IPS DF 19.7 (cell line): ENCODE results near the gene KCTD17.

Experiments used
- DNase-seq: peaks from one replicate; pipeline ENCODE4 v3.0.0-alpha.2; 2013; ENCODE audit warnings: low read depth, low spot score

The KCTD17 gene

DNA sequence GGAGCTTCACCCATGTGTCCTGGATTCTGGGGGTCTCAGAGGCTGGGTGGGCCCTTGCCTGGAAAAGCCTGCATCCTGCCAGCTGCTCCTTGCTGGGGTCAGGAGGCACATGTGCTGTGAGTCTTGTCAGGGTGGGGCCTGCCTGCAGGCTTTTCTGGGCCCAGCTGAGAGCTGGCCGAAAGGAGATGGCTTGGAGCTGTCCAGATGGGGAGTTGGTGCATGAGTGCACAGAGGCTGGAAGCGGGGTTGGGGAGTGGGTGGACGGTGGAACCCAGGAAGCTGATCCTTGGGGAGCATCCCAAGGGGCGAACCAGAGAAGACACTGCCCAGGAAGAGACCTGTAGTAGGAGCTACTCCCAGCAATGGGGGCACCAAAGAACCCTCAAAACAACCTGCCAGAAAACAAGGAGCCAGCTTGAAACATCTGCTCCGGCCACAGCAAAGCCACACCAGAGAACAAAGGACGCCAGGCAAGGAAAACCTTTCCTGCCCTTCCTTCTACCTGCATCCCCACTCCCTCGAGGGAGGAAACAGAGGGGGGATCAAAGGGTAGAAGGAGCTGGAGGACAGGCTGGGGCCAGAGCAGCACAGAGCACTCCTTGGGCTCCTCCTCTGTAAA, 8.2 kb upstream of the KCTD17 start:
- DNase-seq, result no peak

DNA sequence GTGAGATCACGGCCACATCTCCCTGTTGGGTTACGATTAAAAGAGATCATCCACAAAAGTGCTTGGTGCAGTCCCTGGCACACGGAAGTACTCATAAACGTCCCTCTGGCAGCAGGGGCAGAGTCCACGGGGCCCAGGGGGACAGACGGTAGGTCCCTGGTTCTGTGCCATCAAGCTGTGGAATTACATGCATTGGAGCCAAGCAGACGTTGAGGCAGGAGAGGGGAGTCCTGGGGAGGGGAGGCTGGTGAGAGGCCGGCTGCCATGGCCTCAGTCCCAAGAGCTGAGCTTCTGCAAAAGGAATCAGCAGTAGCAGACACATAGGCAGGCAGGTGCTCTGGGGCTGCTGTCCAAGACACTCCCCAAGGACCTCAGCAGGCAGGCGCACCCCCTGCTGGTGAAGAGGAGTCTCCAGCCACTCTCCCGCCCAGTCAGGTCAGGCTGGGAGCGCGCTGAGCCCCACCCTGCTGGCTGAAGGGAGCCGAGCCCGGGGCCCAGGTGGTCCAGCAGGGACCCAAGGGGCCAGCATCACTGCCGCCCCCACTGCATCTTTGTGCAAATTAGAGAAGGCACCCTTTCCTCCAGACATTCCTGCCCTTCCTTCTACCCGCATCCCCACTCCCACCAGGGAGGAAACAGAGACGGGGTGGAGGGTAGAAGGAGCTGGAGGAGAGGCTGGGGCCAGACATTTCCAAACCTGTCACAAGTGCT, 7.6 kb upstream of the KCTD17 start:
- DNase-seq, result no peak

DNA sequence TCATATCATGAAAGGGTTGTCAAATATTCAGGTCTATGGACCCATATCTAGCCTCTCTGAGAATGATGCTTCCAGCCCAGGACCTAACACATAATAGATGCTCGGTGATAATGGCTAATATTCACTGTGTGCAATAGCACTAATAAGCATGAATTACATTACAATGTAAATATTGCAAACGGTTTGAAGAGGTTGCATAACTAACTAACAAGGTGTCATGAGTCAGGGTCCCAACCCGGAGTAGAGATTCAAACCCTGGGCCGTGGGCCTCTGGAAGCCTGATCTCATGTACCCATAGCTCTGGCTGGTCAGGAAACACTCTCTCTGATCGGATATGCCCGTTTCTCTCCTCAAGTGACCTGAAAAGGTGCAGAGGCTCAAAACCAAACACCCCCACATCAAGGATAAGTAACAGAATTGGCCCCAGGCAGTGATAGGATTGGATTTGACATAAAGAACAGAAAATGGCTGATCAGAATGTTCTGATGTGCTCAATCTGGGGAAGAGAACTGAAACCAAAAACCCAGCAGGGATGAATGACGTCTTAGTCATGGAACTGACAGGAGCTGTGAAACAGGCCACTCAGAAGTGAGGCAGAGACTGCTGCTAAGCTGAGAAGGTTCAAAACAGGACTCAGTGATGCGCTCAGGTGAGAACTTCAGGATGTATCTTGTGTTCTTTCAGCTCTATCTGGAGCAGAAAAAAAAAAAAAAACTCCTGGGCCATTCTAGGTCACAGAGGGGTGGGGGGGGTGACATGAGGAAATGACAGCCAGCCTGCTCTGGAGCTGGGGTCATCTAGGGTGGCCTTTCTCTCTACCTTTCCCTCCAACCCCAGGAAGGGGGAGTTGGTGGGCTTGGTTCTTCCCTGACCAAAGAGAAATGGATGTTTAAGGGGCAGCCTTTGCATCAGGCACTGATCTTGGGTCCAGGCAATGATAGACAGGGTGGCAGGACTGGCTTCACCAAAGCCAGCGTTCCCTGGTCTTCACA, 6.6 kb upstream of the KCTD17 start:
- no peak for DNase-seq

DNA sequence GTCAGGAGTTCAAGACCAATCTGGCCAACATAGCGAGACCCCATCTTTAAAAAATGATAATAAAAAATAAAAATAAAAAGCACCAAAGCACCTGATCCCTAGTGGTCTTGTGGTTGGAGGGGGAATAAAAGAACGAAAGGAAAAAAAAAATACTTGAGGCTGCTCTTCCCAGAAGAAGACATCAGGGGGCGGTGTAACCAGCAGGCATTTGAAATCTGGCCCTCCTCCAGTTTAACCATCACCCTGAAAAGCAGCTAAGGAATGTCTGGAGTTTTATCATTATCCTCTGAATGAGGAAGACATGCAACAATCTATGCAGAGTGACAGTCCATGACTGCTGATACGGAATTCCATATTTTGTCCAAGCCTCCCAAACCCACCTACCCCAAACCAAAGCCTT, 5.6 kb upstream of the KCTD17 start:
- no peak for DNase-seq

DNA sequence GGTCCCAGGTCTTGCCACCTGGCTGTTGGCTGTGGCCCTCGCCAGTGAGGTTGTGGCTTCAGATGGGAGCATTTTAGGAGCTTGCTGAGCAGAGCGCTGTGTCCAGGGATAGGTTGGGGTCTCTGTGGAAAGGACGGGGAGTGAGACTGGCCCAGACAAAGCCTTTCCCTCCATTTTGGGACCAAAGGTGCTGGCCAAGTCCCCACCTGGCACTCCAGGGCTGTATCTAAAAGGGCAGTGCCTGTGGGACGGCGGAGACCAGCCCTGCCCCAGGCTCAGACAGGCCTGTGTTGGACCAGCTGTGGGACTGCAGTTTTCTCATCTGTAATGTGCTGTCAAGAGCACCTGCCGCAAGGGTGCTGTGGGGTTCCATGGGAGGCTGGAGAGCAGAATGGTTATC, 5.0 kb upstream of the KCTD17 start:
- DNase-seq, result no peak

DNA sequence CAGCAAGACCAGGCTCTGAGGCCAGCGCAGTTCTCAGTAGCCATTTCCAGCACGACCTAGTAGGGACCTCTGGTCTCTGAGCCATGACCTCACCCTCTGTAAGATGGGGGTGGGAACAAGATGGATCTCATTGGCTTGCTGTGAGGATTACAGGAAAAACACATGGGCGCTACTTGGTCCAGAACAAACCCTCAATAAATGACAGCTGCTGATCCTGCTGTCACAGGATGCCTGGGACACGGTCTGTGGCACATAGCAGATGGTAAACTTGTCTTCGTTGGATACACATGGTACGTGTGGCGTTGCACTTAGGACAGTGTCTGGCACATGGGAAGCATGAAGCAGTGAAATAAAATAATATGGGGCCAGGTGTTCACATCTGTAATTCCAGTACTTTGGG, 4.5 kb upstream of the KCTD17 start:
- DNase-seq, result no peak

DNA sequence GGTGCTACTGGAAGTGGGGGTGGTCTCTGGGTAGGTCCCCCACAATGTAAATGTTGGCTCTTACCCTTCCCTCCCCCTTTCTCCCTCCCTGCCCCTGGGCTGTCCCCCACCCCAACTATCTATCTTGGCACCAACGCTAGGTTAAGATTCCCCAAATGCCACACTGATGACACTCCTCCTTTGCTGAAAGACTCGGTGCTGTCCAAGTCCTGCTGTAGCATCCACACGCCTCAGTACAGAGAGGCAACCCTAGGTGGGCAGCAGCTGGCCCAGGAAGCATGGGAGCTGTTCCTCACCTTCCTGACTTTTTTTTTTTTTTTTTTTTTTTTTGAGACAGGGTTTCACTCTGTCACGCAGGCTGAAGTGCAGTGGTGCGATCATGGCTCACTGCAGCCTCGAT, 3.4 kb upstream of the KCTD17 start:
- DNase-seq, result no peak

DNA sequence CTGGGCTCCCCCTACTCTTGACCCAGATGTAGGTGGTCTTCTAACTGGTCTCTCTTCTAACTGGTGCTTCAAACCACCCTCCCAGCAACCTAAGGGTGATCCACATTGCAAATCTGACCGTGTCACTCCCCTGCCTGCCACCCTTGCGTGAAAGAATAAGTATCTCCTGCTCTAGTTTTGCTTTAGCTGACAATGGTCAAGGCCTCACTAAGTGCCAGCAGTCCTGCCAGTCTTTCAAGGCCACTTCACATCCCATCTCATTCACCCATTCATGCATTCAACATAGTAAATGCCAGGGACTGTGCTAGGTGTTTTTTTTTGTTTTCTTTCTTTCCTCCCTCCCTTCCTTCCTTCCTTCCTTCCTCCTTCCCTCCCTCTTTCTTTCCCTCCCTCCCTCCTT, 2.3 kb upstream of the KCTD17 start:
- no peak for DNase-seq

DNA sequence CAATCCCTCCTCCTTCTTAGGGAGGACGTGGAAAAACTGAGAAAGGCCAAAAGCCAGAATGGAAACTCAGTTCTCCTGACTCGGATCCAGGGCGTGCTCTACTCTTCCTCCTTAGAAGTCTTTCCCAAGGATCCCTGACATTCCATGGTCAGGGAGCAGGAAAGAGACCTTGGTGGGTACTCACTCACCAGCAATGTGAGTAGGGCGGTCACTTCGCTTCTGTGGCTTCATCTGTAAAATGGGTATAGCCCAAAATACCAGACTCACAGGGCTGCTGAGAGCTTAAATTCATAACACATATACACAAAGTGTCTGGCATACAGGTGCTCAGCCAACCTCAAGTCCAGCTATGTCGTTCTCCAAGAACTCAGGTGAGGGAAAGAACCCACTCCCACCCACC, 629 bp upstream of the KCTD17 start:
- no peak for DNase-seq

DNA sequence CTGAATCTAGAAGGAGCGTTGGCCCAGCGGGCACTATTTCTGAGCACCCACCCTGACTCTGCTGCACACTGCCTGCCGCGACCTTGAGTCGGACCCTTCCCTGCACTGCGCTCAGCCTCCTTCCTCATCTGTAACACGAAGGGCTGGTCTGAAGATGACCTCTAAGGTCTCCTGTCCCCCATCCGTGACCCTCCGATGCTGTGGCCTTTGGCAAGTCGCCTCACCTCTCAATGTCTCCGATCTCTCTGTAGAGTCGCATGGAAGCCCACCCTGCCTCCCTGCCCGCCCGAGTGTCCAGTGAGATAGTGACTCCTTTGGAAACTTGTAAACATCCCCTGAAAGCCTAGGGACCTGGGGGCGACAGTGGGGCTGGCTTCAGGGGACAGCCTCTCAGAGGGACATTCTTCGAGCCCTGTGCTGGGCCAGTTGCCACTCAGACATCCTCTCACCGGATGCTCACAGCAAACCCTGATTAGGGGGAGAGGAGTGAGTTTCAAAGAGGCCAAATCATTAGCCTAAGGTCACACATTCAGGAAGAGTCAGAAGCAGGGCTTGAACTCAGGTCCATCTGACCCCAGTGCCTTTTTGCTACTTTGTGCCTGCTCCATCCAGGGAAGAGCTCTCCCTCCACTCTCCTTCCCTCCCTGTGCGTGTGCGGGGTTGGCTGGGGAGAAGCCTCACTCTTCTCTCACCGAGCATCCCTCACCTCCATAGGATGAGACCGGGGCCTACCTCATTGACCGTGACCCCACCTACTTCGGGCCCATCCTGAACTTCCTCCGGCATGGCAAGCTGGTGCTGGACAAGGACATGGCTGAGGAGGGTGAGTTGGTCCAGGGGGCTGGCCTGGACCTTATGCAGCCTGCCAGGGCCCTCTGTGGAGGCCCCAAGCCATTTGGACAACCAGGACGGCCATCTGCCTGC, 1.1 kb downstream of the KCTD17 start:
- DNase-seq, result no peak

DNA sequence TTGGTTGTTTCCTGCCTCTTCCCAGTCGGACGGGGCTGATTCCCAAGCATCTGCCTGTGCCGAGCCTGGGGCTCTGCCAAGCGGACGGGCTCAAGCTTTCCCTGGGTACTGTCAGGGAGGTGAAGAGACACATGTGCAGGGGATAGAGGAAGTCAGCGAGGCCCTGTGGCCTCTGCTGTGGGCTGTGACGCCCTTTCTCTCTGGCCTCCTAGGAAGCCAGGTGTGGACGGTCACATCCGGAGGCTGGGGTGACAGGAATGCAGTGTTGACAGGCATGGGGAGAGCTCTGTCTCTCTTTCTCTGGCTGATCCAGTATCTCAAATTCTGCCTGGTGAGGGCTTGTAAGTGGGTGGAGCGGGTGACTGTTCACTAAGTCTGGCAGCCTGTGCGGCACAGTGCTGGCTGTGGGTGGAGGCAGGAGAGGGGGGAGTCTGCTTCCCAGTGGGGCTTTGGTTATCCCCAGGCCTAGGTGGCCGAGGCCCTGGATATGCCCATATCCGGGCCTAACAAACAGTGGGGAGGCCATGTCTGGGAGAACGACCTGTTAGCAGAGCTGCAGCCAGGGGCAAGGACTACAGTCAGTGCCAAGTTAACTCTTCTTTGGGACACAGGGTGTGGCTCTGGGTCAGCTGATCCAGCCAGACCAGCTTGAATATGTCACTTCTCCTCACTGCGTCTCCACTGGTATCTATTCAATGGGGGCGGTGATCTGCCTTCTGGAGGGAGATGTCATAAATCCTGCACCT, 1.9 kb downstream of the KCTD17 start:
- DNase-seq, result no peak

DNA sequence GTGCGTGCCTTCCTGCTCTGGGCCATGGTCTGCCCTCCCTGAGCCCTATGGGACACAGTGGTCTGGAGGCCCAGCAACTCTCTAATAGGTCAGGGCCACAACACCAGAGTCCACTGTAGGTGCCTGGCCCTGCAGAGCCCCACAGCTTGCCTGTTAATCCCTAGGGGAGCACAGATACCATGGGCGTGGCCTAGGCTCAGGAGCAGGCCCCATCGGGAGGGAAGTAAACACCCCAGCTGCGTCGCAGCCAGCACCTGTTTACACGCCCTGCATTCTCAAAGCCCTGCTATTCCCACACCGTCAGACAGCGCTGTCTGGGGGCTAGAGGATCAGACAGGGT, 2.5 kb downstream of the KCTD17 start:
- no peak for DNase-seq

DNA sequence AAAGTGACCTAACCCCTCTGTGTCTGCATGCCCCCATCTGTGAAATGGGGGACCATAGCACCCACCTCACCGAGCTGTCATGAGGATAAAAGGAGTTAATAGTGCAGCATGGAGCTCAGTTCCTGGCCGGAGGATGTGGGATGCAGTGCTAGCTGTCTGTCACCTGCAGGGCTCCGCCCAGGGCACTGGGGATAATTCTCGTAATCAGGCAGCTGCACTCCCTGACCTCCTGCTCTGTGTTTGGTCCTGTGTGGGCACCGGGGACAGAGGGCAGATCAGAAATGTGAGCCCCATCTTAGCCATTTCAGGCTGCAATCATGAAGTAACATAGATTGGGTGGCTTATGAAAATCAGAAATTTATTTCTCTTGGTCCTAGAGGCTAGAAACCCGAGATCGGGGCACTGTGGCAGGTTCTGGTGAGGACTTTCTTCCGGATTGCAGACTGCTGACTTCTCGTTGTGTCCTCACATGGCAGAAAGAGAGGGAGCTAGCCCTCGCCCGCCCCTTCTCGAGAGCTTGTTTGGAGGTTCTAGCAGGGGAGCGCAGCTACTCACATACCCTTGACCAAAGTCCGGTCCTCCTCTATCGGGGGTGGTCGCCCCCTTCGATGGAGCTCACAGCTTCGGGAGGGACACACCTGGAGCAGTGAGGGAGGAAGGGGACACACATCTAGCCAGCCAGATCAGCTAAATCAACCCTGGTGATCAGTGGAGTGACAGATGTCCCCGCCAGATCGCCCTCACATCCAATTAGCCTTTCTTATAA, 3.2 kb downstream of the KCTD17 start:
- no peak for DNase-seq

DNA sequence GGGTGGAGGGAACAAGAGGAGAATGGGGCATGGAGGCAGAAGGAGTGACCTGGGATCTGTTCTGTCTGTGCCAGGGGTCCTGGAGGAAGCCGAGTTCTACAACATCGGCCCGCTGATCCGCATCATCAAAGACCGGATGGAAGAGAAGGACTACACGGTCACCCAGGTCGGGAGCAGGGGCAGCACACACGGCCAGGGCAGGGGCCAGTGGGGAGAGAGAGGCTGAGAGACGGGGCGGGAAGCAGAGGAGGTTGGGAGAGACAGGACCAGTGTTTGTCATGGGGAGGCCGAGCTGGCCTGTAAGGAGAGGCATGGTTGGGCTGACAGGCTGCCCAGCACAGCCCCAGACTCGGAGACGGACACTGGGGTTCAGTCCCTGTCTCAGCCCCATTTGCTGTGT, 4.7 kb downstream of the KCTD17 start:
- no peak for DNase-seq

DNA sequence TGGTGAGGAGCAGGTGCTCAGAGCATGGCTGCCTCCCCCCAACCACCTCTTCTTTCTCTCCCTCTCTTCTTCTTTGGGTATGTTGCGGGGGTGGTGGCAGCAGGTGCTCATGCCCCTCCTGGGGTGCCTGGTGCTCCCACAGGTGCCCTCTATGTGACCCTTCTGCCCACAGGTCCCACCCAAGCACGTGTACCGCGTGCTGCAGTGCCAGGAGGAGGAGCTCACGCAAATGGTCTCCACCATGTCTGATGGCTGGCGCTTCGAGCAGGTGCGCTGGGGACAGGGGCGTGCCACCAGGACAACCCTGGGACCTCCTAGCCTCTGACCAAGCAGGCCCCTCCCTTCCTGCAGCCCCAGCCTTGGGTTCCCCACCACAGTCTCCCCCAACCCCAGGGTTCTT, 5.7 kb downstream of the KCTD17 start:
- no peak for DNase-seq

DNA sequence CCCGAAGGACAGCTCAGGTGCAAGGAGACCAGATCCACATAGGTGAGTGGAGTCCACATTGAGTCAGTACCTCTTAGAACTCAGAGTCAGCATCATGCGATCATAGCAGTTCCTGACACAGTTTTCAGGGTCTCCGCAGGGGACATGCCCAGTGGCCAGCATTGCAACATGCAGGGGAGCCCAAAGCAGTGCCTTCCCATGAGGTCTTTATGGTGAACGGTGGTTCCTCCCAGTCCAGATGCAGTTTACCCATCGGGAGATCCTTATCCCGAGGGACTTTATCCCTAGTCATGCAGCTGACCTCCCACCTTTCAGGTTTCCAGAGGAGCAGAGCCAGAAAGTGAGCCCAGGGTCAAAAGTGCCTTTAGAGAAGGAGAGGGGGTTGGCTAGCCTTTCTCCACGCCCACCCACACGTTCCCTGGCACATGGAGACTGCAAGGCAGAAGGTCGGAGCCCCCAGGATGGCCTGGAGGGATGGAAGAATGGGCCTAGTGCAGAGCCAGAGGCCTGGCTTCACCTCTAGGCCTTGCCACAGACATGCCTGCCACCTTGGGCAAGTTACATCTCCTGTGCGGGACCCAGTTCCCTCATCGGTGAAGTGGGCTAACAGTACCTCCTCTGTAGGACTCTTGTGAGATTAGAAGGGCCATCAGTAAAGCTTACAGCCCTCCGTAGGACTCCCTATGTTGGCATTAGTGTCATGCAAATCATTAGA, 6.4 kb downstream of the KCTD17 start:
- no peak for DNase-seq

DNA sequence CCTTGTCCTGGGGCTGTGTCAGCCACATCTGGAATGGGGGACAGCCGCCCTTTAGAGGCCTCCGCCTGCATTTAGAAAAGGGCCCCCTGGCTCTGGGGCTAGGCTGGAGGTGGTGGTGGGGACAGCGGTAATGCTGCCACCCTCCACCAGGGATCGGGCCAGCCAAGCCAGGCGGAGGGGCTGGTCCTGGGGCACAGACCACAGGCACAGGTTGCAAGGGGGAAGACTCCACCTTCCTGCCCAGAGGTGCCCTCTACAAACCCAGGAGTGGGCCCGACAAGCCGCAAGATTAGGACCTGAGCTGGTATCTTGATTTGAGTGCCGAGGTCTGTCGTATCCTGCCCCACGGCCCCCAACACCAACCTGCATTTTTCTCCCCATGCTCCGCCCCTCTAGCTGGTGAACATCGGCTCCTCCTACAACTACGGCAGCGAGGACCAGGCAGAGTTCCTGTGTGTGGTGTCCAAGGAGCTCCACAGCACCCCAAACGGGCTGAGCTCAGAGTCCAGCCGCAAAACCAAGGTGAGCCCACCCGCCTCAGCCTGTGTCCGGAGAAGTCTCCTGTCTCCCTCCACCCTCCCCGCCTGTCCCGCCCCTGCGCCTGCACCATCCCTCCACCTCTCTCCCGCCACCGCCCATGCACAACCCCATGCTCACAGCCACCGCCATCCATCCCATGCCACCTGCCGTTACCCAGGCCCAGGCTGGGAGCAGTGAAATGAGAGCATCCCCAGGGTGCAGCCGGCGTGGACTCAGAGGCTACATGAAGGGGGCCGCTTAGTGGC, 7.6 kb downstream of the KCTD17 start:
- DNase-seq, result no peak

DNA sequence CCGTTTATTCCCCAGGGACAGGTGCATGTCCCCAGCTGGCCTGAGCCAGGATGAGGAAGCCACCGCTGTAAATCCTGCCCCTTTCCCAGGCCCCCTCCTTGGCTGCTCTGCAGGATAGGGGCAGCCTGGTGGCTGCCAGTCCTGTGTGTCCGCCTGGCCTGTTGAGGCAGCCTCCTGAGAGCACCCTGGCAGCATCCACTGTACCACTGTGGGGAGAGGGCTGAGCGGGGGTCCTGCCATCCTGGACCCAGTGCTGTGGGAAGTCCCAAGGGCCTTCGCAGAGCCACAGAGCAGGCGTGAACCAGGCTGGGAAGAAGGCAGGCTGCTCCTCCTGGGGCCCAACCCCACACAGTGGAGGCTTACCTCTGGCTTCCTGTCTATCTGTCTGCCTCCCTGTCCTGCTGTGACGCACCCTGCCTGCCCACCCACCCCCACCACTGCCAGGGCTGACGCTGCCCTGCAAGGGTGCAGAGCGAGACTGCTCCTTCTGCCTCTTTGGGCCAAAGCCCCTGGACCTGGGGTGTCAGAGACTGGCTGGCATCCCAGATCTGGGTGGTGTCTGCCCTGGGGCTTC, 8.4 kb downstream of the KCTD17 start:
- no peak for DNase-seq
